WTC11 (cell line): ENCODE data around the gene NPPA.

ENCODE experiments used
- SMAD4 ChIP-seq: sonication (generic); formaldehyde crosslinking; IDR thresholded peaks from 2 replicates; pipeline ENCODE4 v1.8.0; 2022; ENCODE audit warnings: mild to moderate bottlenecking, missing genetic modification reagents
- TF ChIP-seq, protein P1 (sequence below): sonication (generic); formaldehyde crosslinking; IDR thresholded peaks from 2 replicates; pipeline ENCODE4 v1.8.1; 2022; ENCODE audit warnings: low read depth, missing genetic modification reagents, borderline replicate concordance
- TF ChIP-seq, protein P2 (sequence below): fragments of 200-600 bp; IDR thresholded peaks from 2 replicates; pipeline ENCODE4 v1.8.0; 2022; ENCODE audit warnings: antibody characterized with exemption
- TF ChIP-seq, protein P3 (sequence below): sonication (generic); formaldehyde crosslinking; conservative IDR thresholded peaks from 2 replicates; pipeline ENCODE4 v1.8.1; 2022; ENCODE audit warnings: mild to moderate bottlenecking, missing genetic modification reagents
- TF ChIP-seq, protein P4 (sequence below): sonication (generic); formaldehyde crosslinking; conservative IDR thresholded peaks from 2 replicates; pipeline ENCODE4 v1.8.1; 2023; ENCODE audit warnings: mild to moderate bottlenecking, low read depth, missing genetic modification reagents, moderate library complexity

DNA sequence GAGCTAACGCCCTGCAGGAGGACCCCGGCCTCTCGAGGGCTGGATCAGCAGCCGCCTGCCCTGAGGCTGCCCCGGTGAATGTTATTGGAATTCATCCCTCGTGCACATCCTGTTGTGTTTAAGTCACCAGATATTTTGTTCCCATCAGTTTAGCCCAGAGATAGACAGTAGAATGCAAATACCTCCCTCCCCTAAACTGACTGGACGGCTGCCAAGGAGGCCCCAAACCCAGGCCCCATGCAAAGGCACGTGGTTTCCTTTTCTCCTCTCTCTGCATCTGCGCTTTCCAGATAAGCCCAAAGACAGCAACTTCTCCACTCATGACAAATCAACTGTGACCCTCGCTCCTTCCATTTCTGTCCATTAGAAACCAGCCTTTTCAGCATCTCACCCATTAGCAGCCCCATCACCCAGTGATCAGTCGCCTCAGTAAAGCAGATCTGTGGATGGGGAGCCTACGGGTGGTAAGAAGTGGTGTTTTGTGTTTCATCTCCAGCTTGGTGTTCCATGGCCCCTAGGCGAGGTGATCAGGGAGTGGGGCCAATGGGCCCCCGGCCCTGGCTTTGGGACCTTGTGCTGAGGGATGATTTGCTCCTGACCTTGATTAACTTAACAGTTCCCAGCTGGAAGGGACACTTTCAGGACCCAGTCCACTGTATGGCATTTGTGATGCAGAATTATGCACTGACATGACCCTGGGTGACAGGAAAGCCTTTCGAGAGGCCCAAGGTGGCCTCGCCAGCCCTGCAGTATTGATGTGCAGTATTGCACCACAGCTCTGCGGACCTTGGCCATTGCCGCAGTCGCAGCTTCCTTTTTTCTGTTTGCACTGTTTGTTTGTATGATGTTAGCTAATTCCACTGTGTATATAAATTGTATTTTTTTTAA lies 5.2 kb downstream of the NPPA start:
- TF ChIP-seq, protein P1, sequence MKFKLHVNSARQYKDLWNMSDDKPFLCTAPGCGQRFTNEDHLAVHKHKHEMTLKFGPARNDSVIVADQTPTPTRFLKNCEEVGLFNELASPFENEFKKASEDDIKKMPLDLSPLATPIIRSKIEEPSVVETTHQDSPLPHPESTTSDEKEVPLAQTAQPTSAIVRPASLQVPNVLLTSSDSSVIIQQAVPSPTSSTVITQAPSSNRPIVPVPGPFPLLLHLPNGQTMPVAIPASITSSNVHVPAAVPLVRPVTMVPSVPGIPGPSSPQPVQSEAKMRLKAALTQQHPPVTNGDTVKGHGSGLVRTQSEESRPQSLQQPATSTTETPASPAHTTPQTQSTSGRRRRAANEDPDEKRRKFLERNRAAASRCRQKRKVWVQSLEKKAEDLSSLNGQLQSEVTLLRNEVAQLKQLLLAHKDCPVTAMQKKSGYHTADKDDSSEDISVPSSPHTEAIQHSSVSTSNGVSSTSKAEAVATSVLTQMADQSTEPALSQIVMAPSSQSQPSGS: no peak
- TF ChIP-seq, protein P2, sequence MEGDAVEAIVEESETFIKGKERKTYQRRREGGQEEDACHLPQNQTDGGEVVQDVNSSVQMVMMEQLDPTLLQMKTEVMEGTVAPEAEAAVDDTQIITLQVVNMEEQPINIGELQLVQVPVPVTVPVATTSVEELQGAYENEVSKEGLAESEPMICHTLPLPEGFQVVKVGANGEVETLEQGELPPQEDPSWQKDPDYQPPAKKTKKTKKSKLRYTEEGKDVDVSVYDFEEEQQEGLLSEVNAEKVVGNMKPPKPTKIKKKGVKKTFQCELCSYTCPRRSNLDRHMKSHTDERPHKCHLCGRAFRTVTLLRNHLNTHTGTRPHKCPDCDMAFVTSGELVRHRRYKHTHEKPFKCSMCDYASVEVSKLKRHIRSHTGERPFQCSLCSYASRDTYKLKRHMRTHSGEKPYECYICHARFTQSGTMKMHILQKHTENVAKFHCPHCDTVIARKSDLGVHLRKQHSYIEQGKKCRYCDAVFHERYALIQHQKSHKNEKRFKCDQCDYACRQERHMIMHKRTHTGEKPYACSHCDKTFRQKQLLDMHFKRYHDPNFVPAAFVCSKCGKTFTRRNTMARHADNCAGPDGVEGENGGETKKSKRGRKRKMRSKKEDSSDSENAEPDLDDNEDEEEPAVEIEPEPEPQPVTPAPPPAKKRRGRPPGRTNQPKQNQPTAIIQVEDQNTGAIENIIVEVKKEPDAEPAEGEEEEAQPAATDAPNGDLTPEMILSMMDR: no peak
- no peak for TF ChIP-seq SMAD4 (CRISPR knock-in tag)
- TF ChIP-seq, protein P3, sequence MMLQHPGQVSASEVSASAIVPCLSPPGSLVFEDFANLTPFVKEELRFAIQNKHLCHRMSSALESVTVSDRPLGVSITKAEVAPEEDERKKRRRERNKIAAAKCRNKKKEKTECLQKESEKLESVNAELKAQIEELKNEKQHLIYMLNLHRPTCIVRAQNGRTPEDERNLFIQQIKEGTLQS (CRISPR knock-in tag): no peak
- TF ChIP-seq, protein P4, sequence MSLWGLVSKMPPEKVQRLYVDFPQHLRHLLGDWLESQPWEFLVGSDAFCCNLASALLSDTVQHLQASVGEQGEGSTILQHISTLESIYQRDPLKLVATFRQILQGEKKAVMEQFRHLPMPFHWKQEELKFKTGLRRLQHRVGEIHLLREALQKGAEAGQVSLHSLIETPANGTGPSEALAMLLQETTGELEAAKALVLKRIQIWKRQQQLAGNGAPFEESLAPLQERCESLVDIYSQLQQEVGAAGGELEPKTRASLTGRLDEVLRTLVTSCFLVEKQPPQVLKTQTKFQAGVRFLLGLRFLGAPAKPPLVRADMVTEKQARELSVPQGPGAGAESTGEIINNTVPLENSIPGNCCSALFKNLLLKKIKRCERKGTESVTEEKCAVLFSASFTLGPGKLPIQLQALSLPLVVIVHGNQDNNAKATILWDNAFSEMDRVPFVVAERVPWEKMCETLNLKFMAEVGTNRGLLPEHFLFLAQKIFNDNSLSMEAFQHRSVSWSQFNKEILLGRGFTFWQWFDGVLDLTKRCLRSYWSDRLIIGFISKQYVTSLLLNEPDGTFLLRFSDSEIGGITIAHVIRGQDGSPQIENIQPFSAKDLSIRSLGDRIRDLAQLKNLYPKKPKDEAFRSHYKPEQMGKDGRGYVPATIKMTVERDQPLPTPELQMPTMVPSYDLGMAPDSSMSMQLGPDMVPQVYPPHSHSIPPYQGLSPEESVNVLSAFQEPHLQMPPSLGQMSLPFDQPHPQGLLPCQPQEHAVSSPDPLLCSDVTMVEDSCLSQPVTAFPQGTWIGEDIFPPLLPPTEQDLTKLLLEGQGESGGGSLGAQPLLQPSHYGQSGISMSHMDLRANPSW: no peak
